Measurements from ENCODE around the gene ANO6. TPM values are rescaled to one million over a fixed set of nuclear protein-coding genes. Genes with fewer than 3 reads are reported as not detected.
A peak's percentile ranks its signal among the peaks of the same experiment; 100 is the strongest.

The ANO6 gene
- total and polyA plus RNA-seq, 4 donors, result 8.7 to 102 (median 40.5) TPM

- no peak for TF ChIP-seq CTCF (IDR thresholded peaks at IDR 0.05; ENCODE audit: control extremely low read depth, extremely low read depth)
- WGBS, 2 donors, result 96 to 97% methylated on average over 2 of the region's 2 CpGs
- Histone ChIP-seq H3K9me3 (ENCODE audit: control insufficient read depth in 4 of 4, insufficient read depth in 3 of 4, low read length in 3 of 4) (peaks cover 0 to 2% (median 0%) of the 10 kb centered on the region in 4 donors), H3K27ac (ENCODE audit: low read depth in 1 of 2, low read length in 1 of 2) (peak overlapping the region in 1 of 2 donors; percentile 37), H3K4me1 (ENCODE audit: control insufficient read depth in 5 of 5, insufficient read depth in 5 of 5, low read length in 5 of 5) (peaks cover 0 to 3% (median 0%) of the 10 kb centered on the region in 5 donors), H3K9ac (ENCODE audit: insufficient read depth in 1 of 2, low read length in 2 of 2) (no peak overlapping the region), H3K36me3 (ENCODE audit: control insufficient read depth in 4 of 4, insufficient read depth in 4 of 4, low read length in 4 of 4) (peaks cover 19 to 37% (median 28%) of the 10 kb centered on the region in 4 donors), H3K27me3 (ENCODE audit: control insufficient read depth in 3 of 3, insufficient read depth in 3 of 3, low read length in 2 of 3) (no peaks in the 10 kb centered on the region), H3K4me3 (no peak overlapping the region)
- ATAC-seq (ENCODE audit: insufficient read depth, low FRiP score) (no peak), DNase-seq (no peak)
Observed at GRCh38 chr12:45408729-45409114, 192.8 kb downstream of the ANO6 start.

GRCh38 chr12:45409966-45410365 lies 194.1 kb downstream of the ANO6 start:
- DNase-seq (no peak), ATAC-seq (ENCODE audit: insufficient read depth, low FRiP score) (no peak)
- Histone ChIP-seq H3K9me3 (ENCODE audit: control insufficient read depth in 4 of 4, insufficient read depth in 3 of 4, low read length in 3 of 4) (peaks cover 0 to 2% (median 0%) of the 10 kb centered on the region in 4 donors), H3K4me1 (ENCODE audit: control insufficient read depth in 5 of 5, insufficient read depth in 5 of 5, low read length in 5 of 5) (peaks cover 0 to 2% (median 0%) of the 10 kb centered on the region in 5 donors), H3K27me3 (ENCODE audit: control insufficient read depth in 3 of 3, insufficient read depth in 3 of 3, low read length in 2 of 3) (no peaks in the 10 kb centered on the region), H3K27ac (ENCODE audit: low read depth in 1 of 2, low read length in 1 of 2) (no peak overlapping the region), H3K4me3 (no peak overlapping the region), H3K9ac (ENCODE audit: insufficient read depth in 1 of 2, low read length in 2 of 2) (no peak overlapping the region), H3K36me3 (ENCODE audit: control insufficient read depth in 4 of 4, insufficient read depth in 4 of 4, low read length in 4 of 4) (peaks cover 13 to 34% (median 25%) of the 10 kb centered on the region in 4 donors)
- WGBS, 2 donors, result 85% methylated on average over 7 of the region's 7 CpGs
- TF ChIP-seq CTCF (IDR thresholded peaks at IDR 0.05; ENCODE audit: control extremely low read depth, extremely low read depth), result no peak

GRCh38 chr12:45411626-45412025 lies 195.7 kb downstream of the ANO6 start:
- TF ChIP-seq CTCF (IDR thresholded peaks at IDR 0.05; ENCODE audit: control extremely low read depth, extremely low read depth), result no peak
- Histone ChIP-seq H3K36me3 (ENCODE audit: control insufficient read depth in 4 of 4, insufficient read depth in 4 of 4, low read length in 4 of 4) (peaks cover 19 to 37% (median 27%) of the 10 kb centered on the region in 4 donors), H3K27ac (ENCODE audit: low read depth in 1 of 2, low read length in 1 of 2) (no peak overlapping the region), H3K9ac (ENCODE audit: insufficient read depth in 1 of 2, low read length in 2 of 2) (no peak overlapping the region), H3K9me3 (ENCODE audit: control insufficient read depth in 4 of 4, insufficient read depth in 3 of 4, low read length in 3 of 4) (peaks cover 0 to 2% (median 0%) of the 10 kb centered on the region in 4 donors), H3K4me1 (ENCODE audit: control insufficient read depth in 5 of 5, insufficient read depth in 5 of 5, low read length in 5 of 5) (peaks cover 0 to 6% (median 0%) of the 10 kb centered on the region in 5 donors), H3K27me3 (ENCODE audit: control insufficient read depth in 3 of 3, insufficient read depth in 3 of 3, low read length in 2 of 3) (no peaks in the 10 kb centered on the region), H3K4me3 (no peak overlapping the region)
- ATAC-seq (ENCODE audit: insufficient read depth, low FRiP score) (no peak), DNase-seq (no peak)
- WGBS, 2 donors, result 97 to 98% methylated on average over 7 of the region's 7 CpGs

GRCh38 chr12:45415393-45415817 lies 199.5 kb downstream of the ANO6 start:
- H3K4me3 ChIP-seq, result no peak overlapping the region
- no peak overlapping the region for H3K9ac ChIP-seq (ENCODE audit: insufficient read depth in 1 of 2, low read length in 2 of 2)
- H3K4me1 ChIP-seq (ENCODE audit: control insufficient read depth in 5 of 5, insufficient read depth in 5 of 5, low read length in 5 of 5), result peaks cover 0 to 5% (median 0%) of the 10 kb centered on the region in 5 donors
- peak; percentile 73 for ATAC-seq (ENCODE audit: insufficient read depth, low FRiP score)
- no peak for DNase-seq
- WGBS, 2 donors, result 69 to 90% methylated on average over 4 of the region's 4 CpGs
- no peaks in the 10 kb centered on the region for H3K27me3 ChIP-seq (ENCODE audit: control insufficient read depth in 3 of 3, insufficient read depth in 3 of 3, low read length in 2 of 3)
- H3K27ac ChIP-seq (ENCODE audit: low read depth in 1 of 2, low read length in 1 of 2), result peak overlapping the region in 1 of 2 donors; percentile 27
- H3K9me3 ChIP-seq (ENCODE audit: control insufficient read depth in 4 of 4, insufficient read depth in 3 of 4, low read length in 3 of 4), result no peaks in the 10 kb centered on the region
- TF ChIP-seq CTCF (IDR thresholded peaks at IDR 0.05; ENCODE audit: control extremely low read depth, extremely low read depth), result no peak
- H3K36me3 ChIP-seq (ENCODE audit: control insufficient read depth in 4 of 4, insufficient read depth in 4 of 4, low read length in 4 of 4), result peaks cover 14 to 36% (median 27%) of the 10 kb centered on the region in 4 donors
